ENCODE data around the gene BTBD2. TPM values are rescaled to one million over a fixed set of nuclear protein-coding genes. Genes with fewer than 3 reads are reported as not detected.

BTBD2 gene
- total RNA-seq, 1 experiment from 2014 or later = 52.2 TPM

GRCh38 chr19:2041683-2042484 lies 26.4 kb upstream of the BTBD2 start:
- H3K4me3 ChIP-seq (ENCODE audit: low read depth, low read length) = no peak overlapping the region; the same call in 1 of the 2 replicates
- H3K36me3 Mint-ChIP-seq (ENCODE audit: insufficient read depth, unreplicated experiment) = peaks cover 40% of the 10 kb centered on the region
- TF ChIP-seq, protein P1, sequence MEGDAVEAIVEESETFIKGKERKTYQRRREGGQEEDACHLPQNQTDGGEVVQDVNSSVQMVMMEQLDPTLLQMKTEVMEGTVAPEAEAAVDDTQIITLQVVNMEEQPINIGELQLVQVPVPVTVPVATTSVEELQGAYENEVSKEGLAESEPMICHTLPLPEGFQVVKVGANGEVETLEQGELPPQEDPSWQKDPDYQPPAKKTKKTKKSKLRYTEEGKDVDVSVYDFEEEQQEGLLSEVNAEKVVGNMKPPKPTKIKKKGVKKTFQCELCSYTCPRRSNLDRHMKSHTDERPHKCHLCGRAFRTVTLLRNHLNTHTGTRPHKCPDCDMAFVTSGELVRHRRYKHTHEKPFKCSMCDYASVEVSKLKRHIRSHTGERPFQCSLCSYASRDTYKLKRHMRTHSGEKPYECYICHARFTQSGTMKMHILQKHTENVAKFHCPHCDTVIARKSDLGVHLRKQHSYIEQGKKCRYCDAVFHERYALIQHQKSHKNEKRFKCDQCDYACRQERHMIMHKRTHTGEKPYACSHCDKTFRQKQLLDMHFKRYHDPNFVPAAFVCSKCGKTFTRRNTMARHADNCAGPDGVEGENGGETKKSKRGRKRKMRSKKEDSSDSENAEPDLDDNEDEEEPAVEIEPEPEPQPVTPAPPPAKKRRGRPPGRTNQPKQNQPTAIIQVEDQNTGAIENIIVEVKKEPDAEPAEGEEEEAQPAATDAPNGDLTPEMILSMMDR (IDR thresholded peaks at IDR 0.05; ENCODE audit: insufficient read depth in 1 of 2, low read depth in 1 of 2, low read length in 1 of 2, severe bottlenecking in 1 of 2, unreplicated experiment in 1 of 2) = no peak
- H3K36me3 ChIP-seq (ENCODE audit: control insufficient read depth, insufficient read depth, low read length) = peaks cover 1% of the 10 kb centered on the region; the same call in 1 of the 2 replicates
- POLR2A ChIA-PET = interaction anchor here (0.6 to 1.0 kb wide), 3 partner anchors 10 to 264 kb away, joined by 3 to 8 read pairs (median 4); no protein-coding TSS in a partner anchor
- no peaks in the 10 kb centered on the region for H3K9me3 ChIP-seq
- intact Hi-C loops (cut with micrococcal nuclease; ENCODE audit: unreplicated experiment) = no loop called here
- BruUV-seq (replicated peaks) = no TSS peak
- H3K4me1 Mint-ChIP-seq (ENCODE audit: low read depth, unreplicated experiment) = no peaks in the 10 kb centered on the region
- CTCF ChIA-PET = no interaction called here
- peak; percentile 84 to 86 for DNase-seq
- peaks cover 4% of the 10 kb centered on the region; the same call in 1 of the 2 replicates for H3K4me1 ChIP-seq
- peak overlapping the region; percentile 59 for H3K27ac Mint-ChIP-seq (ENCODE audit: unreplicated experiment)
- H3K27me3 Mint-ChIP-seq (ENCODE audit: insufficient read depth, unreplicated experiment) = no peaks in the 10 kb centered on the region
- H3K27me3 ChIP-seq (replicated peaks; ENCODE audit: control insufficient read depth, insufficient read depth, low read length) = no peaks in the 10 kb centered on the region
- H3K4me3 Mint-ChIP-seq (ENCODE audit: unreplicated experiment) = peak overlapping the region; percentile 29
- H3K9me3 Mint-ChIP-seq (ENCODE audit: unreplicated experiment) = no peaks in the 10 kb centered on the region

- H3K4me3 ChIP-seq (ENCODE audit: low read depth, low read length) = no peak overlapping the region
- no peak overlapping the region for H3K4me3 Mint-ChIP-seq (ENCODE audit: unreplicated experiment)
- intact Hi-C loops (cut with micrococcal nuclease; ENCODE audit: unreplicated experiment) = no loop called here
- peaks cover 44% of the 10 kb centered on the region for H3K36me3 Mint-ChIP-seq (ENCODE audit: insufficient read depth, unreplicated experiment)
- TF ChIP-seq, protein P1 (IDR thresholded peaks at IDR 0.05; ENCODE audit: insufficient read depth in 1 of 2, low read depth in 1 of 2, low read length in 1 of 2, severe bottlenecking in 1 of 2, unreplicated experiment in 1 of 2) = no peak
- H3K27me3 Mint-ChIP-seq (ENCODE audit: insufficient read depth, unreplicated experiment) = no peaks in the 10 kb centered on the region
- BruUV-seq (replicated peaks) = no TSS peak
- H3K9me3 ChIP-seq = no peaks in the 10 kb centered on the region
- peaks cover 4% of the 10 kb centered on the region; the same call in 1 of the 2 replicates for H3K4me1 ChIP-seq
- peaks cover 1% of the 10 kb centered on the region; the same call in 1 of the 2 replicates for H3K36me3 ChIP-seq (ENCODE audit: control insufficient read depth, insufficient read depth, low read length)
- no peaks in the 10 kb centered on the region for H3K4me1 Mint-ChIP-seq (ENCODE audit: low read depth, unreplicated experiment)
- DNase-seq = no peak
- H3K27ac Mint-ChIP-seq (ENCODE audit: unreplicated experiment) = peak overlapping the region; percentile 59
- no peaks in the 10 kb centered on the region for H3K27me3 ChIP-seq (replicated peaks; ENCODE audit: control insufficient read depth, insufficient read depth, low read length)
- H3K9me3 Mint-ChIP-seq (ENCODE audit: unreplicated experiment) = no peaks in the 10 kb centered on the region
- POLR2A ChIA-PET = no interaction called here
- CTCF ChIA-PET = no interaction called here
Measured at GRCh38 chr19:2041433-2041682, 25.8 kb upstream of the BTBD2 start.

DNA sequence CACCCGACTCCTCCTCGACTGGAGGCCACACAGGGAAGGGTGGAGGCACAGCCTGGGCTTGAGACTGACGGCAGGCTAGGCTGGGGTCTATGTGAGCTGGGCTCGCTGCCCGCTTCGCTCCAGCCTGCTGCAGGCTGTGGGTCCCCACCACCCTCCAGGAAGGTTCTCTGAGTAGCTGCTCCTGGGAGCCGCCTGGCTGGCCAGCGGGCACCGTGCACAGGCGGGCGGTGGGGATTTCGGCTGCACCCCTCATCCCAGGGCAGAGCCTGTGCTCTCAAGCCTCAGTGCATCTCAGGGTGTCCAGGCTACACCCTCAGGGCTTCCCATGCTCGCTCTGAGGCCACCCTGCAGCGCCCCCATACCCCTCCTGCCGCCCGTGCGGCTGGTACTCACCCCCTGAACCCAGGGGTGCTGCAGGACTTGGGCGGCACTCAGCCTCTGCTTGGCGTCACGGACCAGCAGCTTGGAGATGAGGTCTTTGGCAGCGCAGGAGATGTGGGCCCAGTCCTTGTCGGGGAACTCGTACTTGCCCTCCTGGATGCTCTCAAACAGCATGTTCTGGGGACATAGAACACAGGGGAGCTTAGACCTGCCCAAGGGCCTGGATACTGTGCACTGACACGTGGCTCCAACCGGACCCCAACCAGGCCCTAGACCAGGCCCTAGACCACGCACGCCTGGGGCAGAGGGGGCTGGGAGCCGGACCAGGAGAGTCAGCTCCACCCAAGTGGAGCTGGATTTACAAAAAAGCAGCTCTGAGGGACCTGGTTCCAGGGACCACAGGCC lies 25.3 kb upstream of the BTBD2 start:
- ChIA-PET POLR2A (no interaction called here), CTCF (no interaction called here)
- peak overlapping the region; percentile 59 for H3K27ac Mint-ChIP-seq (ENCODE audit: unreplicated experiment)
- no peaks in the 10 kb centered on the region for H3K27me3 Mint-ChIP-seq (ENCODE audit: insufficient read depth, unreplicated experiment)
- Histone ChIP-seq H3K9me3 (peaks cover under 1% of the 10 kb centered on the region; the same call in 1 of the 2 replicates), H3K27me3 (replicated peaks; ENCODE audit: control insufficient read depth, insufficient read depth, low read length) (no peaks in the 10 kb centered on the region), H3K36me3 (ENCODE audit: control insufficient read depth, insufficient read depth, low read length) (peaks cover 1% of the 10 kb centered on the region; the same call in 1 of the 2 replicates), H3K4me3 (ENCODE audit: low read depth, low read length) (no peak overlapping the region), H3K4me1 (peaks cover 4% of the 10 kb centered on the region; the same call in 1 of the 2 replicates)
- TF ChIP-seq, protein P1 (IDR thresholded peaks at IDR 0.05; ENCODE audit: insufficient read depth in 1 of 2, low read depth in 1 of 2, low read length in 1 of 2, severe bottlenecking in 1 of 2, unreplicated experiment in 1 of 2) = no peak
- H3K36me3 Mint-ChIP-seq (ENCODE audit: insufficient read depth, unreplicated experiment) = peaks cover 44% of the 10 kb centered on the region
- BruUV-seq (replicated peaks) = no TSS peak
- no peaks in the 10 kb centered on the region for H3K4me1 Mint-ChIP-seq (ENCODE audit: low read depth, unreplicated experiment)
- H3K9me3 Mint-ChIP-seq (ENCODE audit: unreplicated experiment) = no peaks in the 10 kb centered on the region
- DNase-seq = peak in 1 of 2 experiments; percentile 30
- intact Hi-C loops (cut with micrococcal nuclease; ENCODE audit: unreplicated experiment) = no loop called here
- no peak overlapping the region for H3K4me3 Mint-ChIP-seq (ENCODE audit: unreplicated experiment)

All from Caco-2 (cell line).